Gastroesophageal sphincter (tissue), 3 donors: ENCODE measurements around the gene BLOC1S3.

Experiments used
- CTCF ChIP-seq, 4 experiments: fragments of 200-600 bp in 2 of 4; fragments of 450-650 bp in 2 of 4; sonication (generic) in 1 of 4; IDR thresholded peaks; one replicate each; pipeline ENCODE4 v1.5.1; 2017 to 2019; ENCODE audit warnings: antibody characterized with exemption in 4 of 4, mild to moderate bottlenecking in 2 of 4, moderate library complexity in 2 of 4
- EP300 ChIP-seq: sonication (generic); formaldehyde crosslinking; IDR thresholded peaks from one replicate; pipeline ENCODE4 v1.6.1; 2017; ENCODE audit warnings: antibody characterized with exemption, mild to moderate bottlenecking
- POLR2A ChIP-seq, 2 donors: fragments of 450-650 bp; IDR thresholded peaks; one replicate each; pipeline ENCODE4 v1.6.1; 2017; ENCODE audit warnings: antibody characterized with exemption in 2 of 2, mild to moderate bottlenecking in 2 of 2, moderate library complexity in 1 of 2
- POLR2AphosphoS5 ChIP-seq: sonication (generic); formaldehyde crosslinking; IDR thresholded peaks from one replicate; pipeline ENCODE4 v1.6.1; 2017; ENCODE audit warnings: antibody characterized with exemption

- no peak for TF ChIP-seq POLR2A (IDR thresholded peaks at IDR 0.05)
- TF ChIP-seq CTCF (IDR thresholded peaks at IDR 0.05) = no peak
- TF ChIP-seq POLR2AphosphoS5 = no peak
- TF ChIP-seq EP300 = no peak
Observed at GRCh38 chr19:45152504-45153338, 25.9 kb upstream of the BLOC1S3 start.
